HepG2 (cell line): ENCODE data around the gene NELFB. TPM values are rescaled to one million over a fixed set of nuclear protein-coding genes. Genes with fewer than 3 reads are reported as not detected.

Experiments used
- ATAC-seq: fragments of 200-7000 bp; cut with Tn5 transposase; 3 replicates; pipeline ENCODE4 v1.9.1; 2020; ENCODE audit warnings: mild to moderate bottlenecking, moderate library complexity
- BruUV-seq: library from RNA; stranded (reverse); fragments of 400-500 nt; replicated peaks from 2 replicates; lab custom pipeline; 2021; lab: Mats Ljungman, UMichigan
- CTCF ChIA-PET: fragments of 300-600 bp; formaldehyde crosslinking; extraction: SDS; loops from one replicate; lab custom pipeline; 2021; ENCODE audit warnings: low total read pairs, inconsistent platforms, low intra/inter-chr PET ratio; lab: Yijun Ruan, JAX
- POLR2A ChIA-PET: fragments of 350-600 bp; sonication (Branson Sonifier 250); formaldehyde crosslinking; loops from one replicate; lab custom pipeline; 2020; ENCODE audit warnings: antibody characterized with exemption, inconsistent platforms; lab: Yijun Ruan, JAX
- DNase-seq: peaks from one replicate; pipeline ENCODE4 v3.0.0-alpha.2; 2015; ENCODE audit warnings: low spot score
- FAIRE-seq: peaks from 3 replicates; lab custom pipeline; 2011; peaks lifted over from hg19 to GRCh38; lab: Jason Lieb, UNC
- H2AFZ ChIP-seq: one replicate; pipeline ENCODE4 v1.6.1; 2011; ENCODE audit warnings: low read length, inconsistent platforms
- H3K27ac ChIP-seq: fragments of 300-600 bp; 3 replicates; pipeline ENCODE4 v1.8.0; 2011; ENCODE audit warnings: mixed run types, mild to moderate bottlenecking, mixed read lengths, low read length, inconsistent platforms; ENCODE audit not compliant: insufficient read depth; ENCODE audit errors: extremely low read length
- H3K27me3 ChIP-seq, 2 experiments: fragments of 200-600 bp in 1 of 2; 2 replicates in 1 of 2; 3 replicates in 1 of 2; pipeline versions ENCODE4 v1.6.0 to v1.8.0; 2011; ENCODE audit warnings: low read length in 2 of 2, mild to moderate bottlenecking in 2 of 2, moderate library complexity in 2 of 2, inconsistent platforms in 1 of 2; ENCODE audit not compliant: insufficient read depth in 2 of 2, control insufficient read depth in 1 of 2
- H3K36me3 ChIP-seq, 2 experiments: fragments of 200-600 bp in 1 of 2; replicated peaks in 1 of 2; 2 replicates in 1 of 2; 3 replicates in 1 of 2; pipeline versions ENCODE4 v1.5.1 to v1.8.0; 2011; ENCODE audit warnings: low read length in 2 of 2, inconsistent platforms in 1 of 2; ENCODE audit not compliant: insufficient read depth in 2 of 2, control insufficient read depth in 1 of 2
- H3K4me1 ChIP-seq: 2 replicates; pipeline ENCODE4 v1.5.1; 2012; ENCODE audit warnings: low read length, inconsistent platforms; ENCODE audit not compliant: insufficient read depth
- H3K4me2 ChIP-seq: 2 replicates; pipeline ENCODE4 v1.6.0; 2011; ENCODE audit warnings: low read depth, low read length, inconsistent platforms
- H3K4me3 ChIP-seq, 3 experiments: fragments of 200-600 bp in 1 of 3; sonication (generic), shearing (Covaris generic) in 1 of 3; replicated peaks in 1 of 3; 2 replicates each; pipeline ENCODE4 v1.5.1; 2011 to 2016; ENCODE audit warnings: low read length in 3 of 3, inconsistent platforms in 2 of 3, low read depth in 2 of 3, mild to moderate bottlenecking in 2 of 3, control low read depth in 1 of 3, mixed read lengths in 1 of 3; ENCODE audit not compliant: insufficient read depth in 1 of 3
- H3K79me2 ChIP-seq: one replicate; pipeline ENCODE4 v1.6.1; 2011; ENCODE audit warnings: low read length, inconsistent platforms; ENCODE audit not compliant: insufficient read depth
- H3K9ac ChIP-seq: 2 replicates; pipeline ENCODE4 v1.6.0; 2011; ENCODE audit warnings: mild to moderate bottlenecking, low read depth, low read length, inconsistent platforms; ENCODE audit not compliant: insufficient read depth
- H3K9me3 ChIP-seq: 2 replicates; pipeline ENCODE4 v1.5.1; 2012; ENCODE audit warnings: mild to moderate bottlenecking, low read length
- H4K20me1 ChIP-seq: 2 replicates; pipeline ENCODE4 v1.6.0; 2011; ENCODE audit warnings: inconsistent platforms, mild to moderate bottlenecking, low read length, moderate library complexity; ENCODE audit not compliant: insufficient read depth
- DMAP1 ChIP-seq: IDR thresholded peaks from 2 replicates; pipeline ENCODE4 v1.6.1; 2016
- HOXA3 ChIP-seq: sonication (generic); formaldehyde crosslinking; IDR thresholded peaks from 2 replicates; pipeline ENCODE4 v1.5.0; 2020; ENCODE audit warnings: missing genetic modification reagents
- MAFK ChIP-seq, 2 experiments: IDR thresholded peaks in 1 of 2; conservative IDR thresholded peaks in 1 of 2; 2 replicates each; pipeline ENCODE4 v1.6.1; 2011; ENCODE audit warnings: improper control_type of control experiment in 2 of 2, low read length in 2 of 2
- NFE2 ChIP-seq: sonication (generic); formaldehyde crosslinking; IDR thresholded peaks from 2 replicates; pipeline ENCODE4 v1.4.0; 2020; ENCODE audit warnings: missing genetic modification reagents
- RXRA ChIP-seq: sonication (generic); formaldehyde crosslinking; IDR thresholded peaks from 2 replicates; pipeline ENCODE4 v1.5.1; 2020; ENCODE audit warnings: missing genetic modification reagents
- ZNF441 ChIP-seq: sonication (generic); formaldehyde crosslinking; IDR thresholded peaks from 2 replicates; pipeline ENCODE4 v1.7.0; 2021; ENCODE audit warnings: missing genetic modification reagents, borderline replicate concordance
- WGBS: methylation state at CpG from one replicate; pipeline ENCODE4 v1.1.6; 2017; ENCODE audit warnings: low lambda C conversion rate; 5-methylcytosine and 5-hydroxymethylcytosine counted together
- in situ Hi-C: cut with HindIII; loops from 2 replicates; pipeline ENCODE4 v1.10.0; 2017; ENCODE audit warnings: low pct_unique_long_range_greater_than_20kb; ENCODE audit not compliant: extremely low pct_ligation_motif_present
- intact Hi-C: fragments of 100-400 bp; cut with micrococcal nuclease; formaldehyde crosslinking; loops from one replicate; pipeline ENCODE4 v1.10.0; 2022; ENCODE audit not compliant: unreplicated experiment
- polyA plus RNA-seq, 8 experiments: library from polyadenylated mRNA; depleted of rRNA in 3 of 8; stranded (reverse) in 7 of 8; unstranded in 1 of 8; fragments of >200 nt; fragmentation: Illumina TruSeq in 4 of 8; extraction: Trizol in 4 of 8; gene quantifications; 2 replicates each; pipeline versions ENCODE4 v1.2.1 to v1.2.3, GENCODE V29; 2011 to 2016; ENCODE audit warnings: low read depth in 4 of 8, missing spikeins in 1 of 8, mixed read lengths in 1 of 8; ENCODE audit not compliant: insufficient read depth in 1 of 8
- total RNA-seq, 5 experiments: library from RNA; depleted of rRNA; stranded (reverse); fragments of >200 nt; fragmentation: Illumina TruSeq; extraction: Trizol; gene quantifications; 2 replicates each; pipeline ENCODE4 v1.2.3, GENCODE V29; 2016; ENCODE audit warnings: low read depth in 1 of 5
- TF ChIP-seq, protein P1 (sequence below): sonication (generic); formaldehyde crosslinking; IDR thresholded peaks from 2 replicates; pipeline ENCODE4 v1.4.0; 2020; ENCODE audit warnings: missing genetic modification reagents, borderline replicate concordance
- TF ChIP-seq, protein P2 (sequence below): sonication (generic); formaldehyde crosslinking; IDR thresholded peaks from 2 replicates; pipeline ENCODE4 v1.4.0; 2020; ENCODE audit warnings: missing genetic modification reagents
- TF ChIP-seq, protein P3 (sequence below): sonication (generic); formaldehyde crosslinking; IDR thresholded peaks from 2 replicates; pipeline ENCODE4 v1.5.1; 2020; ENCODE audit warnings: mild to moderate bottlenecking, missing genetic modification reagents, moderate library complexity

Gene NELFB
- total and polyA plus RNA-seq, 2 of the 13 experiments (the other 11 are each of a cell fraction or from before 2014, with no cell fraction given): 26.5 to 45.8 TPM

DNA sequence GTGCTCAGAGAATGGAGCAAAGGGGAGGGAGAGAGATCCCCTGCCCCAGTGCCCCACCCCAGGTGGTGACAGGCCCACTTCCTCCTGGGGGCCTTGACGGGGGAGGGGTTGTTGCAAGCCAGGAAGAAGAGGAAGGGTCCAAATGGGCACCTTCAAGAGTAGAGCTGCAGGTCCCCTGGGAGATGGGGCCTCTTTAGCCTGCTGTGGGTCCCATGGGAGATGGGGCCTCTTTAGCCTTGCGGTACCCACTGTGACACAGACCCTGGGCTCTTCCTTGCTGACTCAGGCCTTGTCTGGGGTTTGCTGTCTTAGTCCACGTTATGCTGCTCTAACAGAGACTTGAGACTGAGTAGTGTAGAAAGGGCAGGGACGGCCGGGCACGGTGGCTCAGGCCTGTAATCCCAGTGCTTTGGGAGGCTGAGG lies 12.8 kb downstream of the NELFB start:
- in situ Hi-C loops (no loop called here), intact Hi-C loops (no loop called here)
- TSS peak; percentile 36 for BruUV-seq
- ATAC-seq (no peak), FAIRE-seq (no peak), DNase-seq (no peak)
- Histone ChIP-seq H3K4me2 (no peak overlapping the region), H3K36me3 (peaks cover 20 to 35% of the 10 kb centered on the region in 2 experiments; a peak in 4 of 5 replicates), H3K27ac (peak overlapping the region; percentile 63), H3K4me3 (no peak overlapping the region), H3K9ac (no peak overlapping the region), H3K79me2 (no peaks in the 10 kb centered on the region), H4K20me1 (no peaks in the 10 kb centered on the region; the same call in 1 of the 2 replicates), H3K4me1 (peaks cover 19% of the 10 kb centered on the region), H3K27me3 (no peaks in the 10 kb centered on the region), H3K9me3 (no peaks in the 10 kb centered on the region), H2AFZ (no peak overlapping the region)
- POLR2A ChIA-PET: interaction anchor here (2.5 to 3.4 kb wide), 2 partner anchors 9 to 27 kb away, joined by 11 read pairs; partner anchors contain the start of genes TOR4A and TUBB4B
- CTCF ChIA-PET: no interaction called here
- WGBS: 93% methylated on average over 6 of the region's 6 CpGs
- TF ChIP-seq, protein P1, sequence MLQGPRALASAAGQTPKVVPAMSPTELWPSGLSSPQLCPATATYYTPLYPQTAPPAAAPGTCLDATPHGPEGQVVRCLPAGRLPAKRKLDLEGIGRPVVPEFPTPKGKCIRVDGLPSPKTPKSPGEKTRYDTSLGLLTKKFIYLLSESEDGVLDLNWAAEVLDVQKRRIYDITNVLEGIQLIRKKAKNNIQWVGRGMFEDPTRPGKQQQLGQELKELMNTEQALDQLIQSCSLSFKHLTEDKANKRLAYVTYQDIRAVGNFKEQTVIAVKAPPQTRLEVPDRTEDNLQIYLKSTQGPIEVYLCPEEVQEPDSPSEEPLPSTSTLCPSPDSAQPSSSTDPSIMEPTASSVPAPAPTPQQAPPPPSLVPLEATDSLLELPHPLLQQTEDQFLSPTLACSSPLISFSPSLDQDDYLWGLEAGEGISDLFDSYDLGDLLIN (CRISPR knock-in tag): no peak
- TF ChIP-seq RXRA (CRISPR knock-in tag): 0 out of 2 replicates have a peak, but pooled peaks have one; percentile 3

DNA sequence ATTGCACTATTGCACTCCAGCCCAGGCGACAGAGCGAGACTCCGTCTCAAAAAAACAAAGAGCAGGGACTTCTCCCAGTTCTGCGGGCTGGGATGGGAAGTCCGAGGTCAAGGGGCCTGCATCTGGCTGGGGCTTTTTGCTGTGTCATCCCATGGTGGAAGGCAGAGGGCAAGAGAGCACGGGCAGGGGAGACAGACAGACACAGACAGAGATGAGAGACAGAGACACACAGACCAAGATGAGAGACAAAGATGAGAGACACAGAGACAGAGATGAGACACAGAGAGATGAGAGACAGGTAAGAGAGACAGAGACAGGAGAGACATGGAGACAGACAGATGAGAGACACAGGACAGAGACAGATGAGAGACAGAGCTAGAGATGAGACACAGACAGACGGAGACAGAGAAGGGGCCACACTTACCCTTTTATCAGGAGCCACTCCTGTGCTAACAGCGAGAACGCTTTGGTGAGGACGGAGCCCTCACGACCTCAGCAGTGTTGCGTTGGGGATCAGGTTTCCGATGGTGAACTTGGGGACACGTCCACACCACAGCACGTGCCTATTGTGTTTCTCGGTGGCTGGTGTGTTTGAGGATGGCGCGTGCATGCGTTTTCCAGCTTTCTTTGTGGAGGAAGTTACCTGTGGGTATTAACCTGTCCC lies 13.5 kb downstream of the NELFB start:
- Histone ChIP-seq H2AFZ (no peak overlapping the region), H3K4me1 (peaks cover 19% of the 10 kb centered on the region), H3K9ac (no peak overlapping the region), H4K20me1 (no peaks in the 10 kb centered on the region; the same call in 1 of the 2 replicates), H3K36me3 (peaks cover 20 to 39% of the 10 kb centered on the region in 2 experiments; a peak in 4 of 5 replicates), H3K27ac (peak overlapping the region; percentile 63), H3K79me2 (no peaks in the 10 kb centered on the region), H3K4me2 (no peak overlapping the region), H3K9me3 (no peaks in the 10 kb centered on the region), H3K27me3 (no peaks in the 10 kb centered on the region), H3K4me3 (no peak overlapping the region)
- in situ Hi-C loops: no loop called here
- DNase-seq: no peak
- ChIA-PET CTCF (no interaction called here), POLR2A (interaction anchor here (1.1 to 3.4 kb wide), 3 partner anchors 8 to 28 kb away, joined by 3 to 11 read pairs (median 11); partner anchors contain the start of genes TOR4A and TUBB4B)
- no peak; the same call in 2 of the 3 replicates for ATAC-seq
- intact Hi-C loops: no loop called here
- no TSS peak for BruUV-seq
- 77% methylated on average over 19 of the region's 19 CpGs for WGBS
- no peak for FAIRE-seq
- TF ChIP-seq DMAP1 (CRISPR knock-in tag) (no peak), MAFK (conservative IDR thresholded peaks at IDR 0.05 in 1 of 2, IDR thresholded peaks at IDR 0.05 in 1 of 2; ENCODE audit: low read length in 2 of 2) (peak in 1 of 2 experiments; percentile 32; a peak in 2 of 4 replicates), ZNF441 (CRISPR knock-in tag) (peak; percentile 65; the same call in 1 of the 2 replicates), NFE2 (CRISPR knock-in tag) (peak; percentile 77; the same call in 1 of the 2 replicates), HOXA3 (no peak)
- TF ChIP-seq, protein P2, sequence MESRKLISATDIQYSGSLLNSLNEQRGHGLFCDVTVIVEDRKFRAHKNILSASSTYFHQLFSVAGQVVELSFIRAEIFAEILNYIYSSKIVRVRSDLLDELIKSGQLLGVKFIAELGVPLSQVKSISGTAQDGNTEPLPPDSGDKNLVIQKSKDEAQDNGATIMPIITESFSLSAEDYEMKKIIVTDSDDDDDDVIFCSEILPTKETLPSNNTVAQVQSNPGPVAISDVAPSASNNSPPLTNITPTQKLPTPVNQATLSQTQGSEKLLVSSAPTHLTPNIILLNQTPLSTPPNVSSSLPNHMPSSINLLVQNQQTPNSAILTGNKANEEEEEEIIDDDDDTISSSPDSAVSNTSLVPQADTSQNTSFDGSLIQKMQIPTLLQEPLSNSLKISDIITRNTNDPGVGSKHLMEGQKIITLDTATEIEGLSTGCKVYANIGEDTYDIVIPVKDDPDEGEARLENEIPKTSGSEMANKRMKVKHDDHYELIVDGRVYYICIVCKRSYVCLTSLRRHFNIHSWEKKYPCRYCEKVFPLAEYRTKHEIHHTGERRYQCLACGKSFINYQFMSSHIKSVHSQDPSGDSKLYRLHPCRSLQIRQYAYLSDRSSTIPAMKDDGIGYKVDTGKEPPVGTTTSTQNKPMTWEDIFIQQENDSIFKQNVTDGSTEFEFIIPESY (CRISPR knock-in tag): peak; percentile 69
- TF ChIP-seq, protein P3, sequence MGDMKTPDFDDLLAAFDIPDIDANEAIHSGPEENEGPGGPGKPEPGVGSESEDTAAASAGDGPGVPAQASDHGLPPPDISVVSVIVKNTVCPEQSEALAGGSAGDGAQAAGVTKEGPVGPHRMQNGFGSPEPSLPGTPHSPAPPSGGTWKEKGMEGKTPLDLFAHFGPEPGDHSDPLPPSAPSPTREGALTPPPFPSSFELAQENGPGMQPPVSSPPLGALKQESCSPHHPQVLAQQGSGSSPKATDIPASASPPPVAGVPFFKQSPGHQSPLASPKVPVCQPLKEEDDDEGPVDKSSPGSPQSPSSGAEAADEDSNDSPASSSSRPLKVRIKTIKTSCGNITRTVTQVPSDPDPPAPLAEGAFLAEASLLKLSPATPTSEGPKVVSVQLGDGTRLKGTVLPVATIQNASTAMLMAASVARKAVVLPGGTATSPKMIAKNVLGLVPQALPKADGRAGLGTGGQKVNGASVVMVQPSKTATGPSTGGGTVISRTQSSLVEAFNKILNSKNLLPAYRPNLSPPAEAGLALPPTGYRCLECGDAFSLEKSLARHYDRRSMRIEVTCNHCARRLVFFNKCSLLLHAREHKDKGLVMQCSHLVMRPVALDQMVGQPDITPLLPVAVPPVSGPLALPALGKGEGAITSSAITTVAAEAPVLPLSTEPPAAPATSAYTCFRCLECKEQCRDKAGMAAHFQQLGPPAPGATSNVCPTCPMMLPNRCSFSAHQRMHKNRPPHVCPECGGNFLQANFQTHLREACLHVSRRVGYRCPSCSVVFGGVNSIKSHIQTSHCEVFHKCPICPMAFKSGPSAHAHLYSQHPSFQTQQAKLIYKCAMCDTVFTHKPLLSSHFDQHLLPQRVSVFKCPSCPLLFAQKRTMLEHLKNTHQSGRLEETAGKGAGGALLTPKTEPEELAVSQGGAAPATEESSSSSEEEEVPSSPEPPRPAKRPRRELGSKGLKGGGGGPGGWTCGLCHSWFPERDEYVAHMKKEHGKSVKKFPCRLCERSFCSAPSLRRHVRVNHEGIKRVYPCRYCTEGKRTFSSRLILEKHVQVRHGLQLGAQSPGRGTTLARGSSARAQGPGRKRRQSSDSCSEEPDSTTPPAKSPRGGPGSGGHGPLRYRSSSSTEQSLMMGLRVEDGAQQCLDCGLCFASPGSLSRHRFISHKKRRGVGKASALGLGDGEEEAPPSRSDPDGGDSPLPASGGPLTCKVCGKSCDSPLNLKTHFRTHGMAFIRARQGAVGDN: peak; percentile 26
